ENCODE results near the gene RIPOR1. TPM values are rescaled to one million over a fixed set of nuclear protein-coding genes. Genes with fewer than 3 reads are reported as not detected.

The RIPOR1 gene, protein sequence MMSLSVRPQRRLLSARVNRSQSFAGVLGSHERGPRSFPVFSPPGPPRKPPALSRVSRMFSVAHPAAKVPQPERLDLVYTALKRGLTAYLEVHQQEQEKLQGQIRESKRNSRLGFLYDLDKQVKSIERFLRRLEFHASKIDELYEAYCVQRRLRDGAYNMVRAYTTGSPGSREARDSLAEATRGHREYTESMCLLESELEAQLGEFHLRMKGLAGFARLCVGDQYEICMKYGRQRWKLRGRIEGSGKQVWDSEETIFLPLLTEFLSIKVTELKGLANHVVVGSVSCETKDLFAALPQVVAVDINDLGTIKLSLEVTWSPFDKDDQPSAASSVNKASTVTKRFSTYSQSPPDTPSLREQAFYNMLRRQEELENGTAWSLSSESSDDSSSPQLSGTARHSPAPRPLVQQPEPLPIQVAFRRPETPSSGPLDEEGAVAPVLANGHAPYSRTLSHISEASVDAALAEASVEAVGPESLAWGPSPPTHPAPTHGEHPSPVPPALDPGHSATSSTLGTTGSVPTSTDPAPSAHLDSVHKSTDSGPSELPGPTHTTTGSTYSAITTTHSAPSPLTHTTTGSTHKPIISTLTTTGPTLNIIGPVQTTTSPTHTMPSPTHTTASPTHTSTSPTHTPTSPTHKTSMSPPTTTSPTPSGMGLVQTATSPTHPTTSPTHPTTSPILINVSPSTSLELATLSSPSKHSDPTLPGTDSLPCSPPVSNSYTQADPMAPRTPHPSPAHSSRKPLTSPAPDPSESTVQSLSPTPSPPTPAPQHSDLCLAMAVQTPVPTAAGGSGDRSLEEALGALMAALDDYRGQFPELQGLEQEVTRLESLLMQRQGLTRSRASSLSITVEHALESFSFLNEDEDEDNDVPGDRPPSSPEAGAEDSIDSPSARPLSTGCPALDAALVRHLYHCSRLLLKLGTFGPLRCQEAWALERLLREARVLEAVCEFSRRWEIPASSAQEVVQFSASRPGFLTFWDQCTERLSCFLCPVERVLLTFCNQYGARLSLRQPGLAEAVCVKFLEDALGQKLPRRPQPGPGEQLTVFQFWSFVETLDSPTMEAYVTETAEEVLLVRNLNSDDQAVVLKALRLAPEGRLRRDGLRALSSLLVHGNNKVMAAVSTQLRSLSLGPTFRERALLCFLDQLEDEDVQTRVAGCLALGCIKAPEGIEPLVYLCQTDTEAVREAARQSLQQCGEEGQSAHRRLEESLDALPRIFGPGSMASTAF
- total RNA-seq: 10 to 100 TPM; 14.4 to 19.0 TPM

GRCh38 chr16:67528222-67528869 is at the start of gene RIPOR1:
TSS of gene RIPOR1 (plus strand) at chr16:67528829. CDS start at chr16:67538447, 9,618 bp downstream.
- Histone ChIP-seq H3K36me3 (no peaks in the 10 kb centered on the region), H3K9ac (ENCODE audit: low read depth in 2 of 2, low read length in 2 of 2) (peak within 1 kb of the TSS; percentile 83 to 92), H3K9me3 (no peaks in the 10 kb centered on the region), H3K4me3 (peak within 1 kb of the TSS; percentile 62), H3K27ac (peak within 1 kb of the TSS; percentile 72), H3K4me1 (peaks cover 14% of the 10 kb centered on the region), H3K27me3 (peaks cover 5% of the 10 kb centered on the region)
- TF ChIP-seq CTCF (IDR thresholded peaks at IDR 0.05): no peak
- DNase-seq: peak; percentile 61
- intact Hi-C loops (cut with DNase I): loop anchor here (10.0 kb wide), 1 partner anchor 136 kb away; the partner anchor contains the start of genes ACD, C16orf86, ENKD1 and PARD6A

DNA sequence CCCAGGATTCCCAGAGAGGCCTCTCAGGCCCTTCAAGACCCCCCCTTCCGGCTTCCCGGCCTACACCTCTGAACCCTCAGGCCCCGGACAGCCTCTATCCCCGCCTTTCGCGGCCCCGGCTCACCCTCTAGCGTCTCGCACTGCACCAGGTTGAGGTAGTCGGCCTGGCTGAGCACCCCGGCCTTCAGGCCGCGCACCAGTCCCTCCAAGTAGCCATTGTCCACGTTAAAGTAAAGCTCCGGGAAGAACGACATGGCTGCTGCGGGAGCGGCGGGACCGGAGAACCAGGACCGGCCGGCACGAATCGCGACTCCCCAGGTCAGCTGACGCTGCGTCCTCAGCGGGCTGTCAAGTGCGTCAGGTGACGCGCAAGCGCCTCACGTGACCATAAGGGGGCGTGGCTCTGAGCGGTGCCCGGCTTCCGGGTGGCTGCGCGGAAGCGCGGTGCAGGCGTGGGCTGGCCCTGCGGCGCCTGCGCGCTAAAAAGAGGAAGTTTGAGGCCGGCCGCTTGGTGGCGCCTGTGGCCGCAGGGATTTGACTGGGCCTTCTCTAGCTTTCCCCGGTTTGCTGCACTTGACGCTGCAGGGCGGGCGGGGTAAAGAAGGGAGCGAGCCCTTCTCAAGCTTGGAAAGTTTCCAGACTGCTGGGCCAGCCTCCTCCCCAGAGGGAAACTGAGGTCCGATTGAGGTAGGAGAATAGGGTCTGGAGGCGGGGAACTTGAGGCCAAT is 47.6 kb upstream of the RIPOR1 start, which contains the start of gene ATP6V0D1:
Gene ATP6V0D1, minus strand, starts transcription at position 325 of the 728 bp plus-strand sequence. Its CDS starts 71 bp downstream, at position 254.
- H3K9me3 ChIP-seq: no peaks in the 10 kb centered on the region
- H3K9ac ChIP-seq (ENCODE audit: low read depth in 2 of 2, low read length in 2 of 2): peak within 1 kb of the TSS; percentile 96 to 99
- H3K36me3 ChIP-seq: no peaks in the 10 kb centered on the region
- peak within 1 kb of the TSS; percentile 79 for H3K4me3 ChIP-seq
- intact Hi-C loops (cut with DNase I): loop anchor here (5.0 kb wide), 1 partner anchor 41 kb away; no protein-coding TSS in a partner anchor
- TF ChIP-seq CTCF (IDR thresholded peaks at IDR 0.05): peak; percentile 70
- peaks cover 14% of the 10 kb centered on the region for H3K4me1 ChIP-seq
- H3K27me3 ChIP-seq: no peaks in the 10 kb centered on the region
- peak within 1 kb of the TSS; percentile 65 for H3K27ac ChIP-seq
- peak; percentile 99 for DNase-seq

GRCh38 chr16:67481561-67482232 is 46.9 kb upstream of the RIPOR1 start:
- intact Hi-C loops (cut with DNase I): loop anchor here (5.0 kb wide), 1 partner anchor 41 kb away; no protein-coding TSS in a partner anchor
- peaks cover 14% of the 10 kb centered on the region for H3K4me1 ChIP-seq
- H3K9me3 ChIP-seq: no peaks in the 10 kb centered on the region

More at GRCh38 chr16:67481561-67482232, 46.9 kb upstream of the RIPOR1 start:
- Histone ChIP-seq H3K4me3 (peak overlapping the region; percentile 79), H3K27ac (peak overlapping the region; percentile 59), H3K36me3 (no peaks in the 10 kb centered on the region), H3K9ac (ENCODE audit: low read depth in 2 of 2, low read length in 2 of 2) (peak overlapping the region; percentile 38 to 99), H3K27me3 (no peaks in the 10 kb centered on the region)
- no peak for TF ChIP-seq CTCF (IDR thresholded peaks at IDR 0.05)
- DNase-seq: peak; percentile 79
